ENCODE data around the gene THBD.

Gene THBD

GRCh38 chr20:23081263-23081819, 31.9 kb upstream of the THBD start:
- TF ChIP-seq FOXM1 (IDR thresholded peaks at IDR 0.05; ENCODE audit: borderline replicate concordance, low read depth) = no peak
- TF ChIP-seq USF1 (IDR thresholded peaks at IDR 0.05) = no peak
- TF ChIP-seq TAF1 (IDR thresholded peaks at IDR 0.05; ENCODE audit: low read depth) = no peak
- TF ChIP-seq CEBPB (IDR thresholded peaks at IDR 0.05) = no peak
- TF ChIP-seq RAD21 (IDR thresholded peaks at IDR 0.05; ENCODE audit: low read depth) = no peak
- TF ChIP-seq YY1 (IDR thresholded peaks at IDR 0.05; ENCODE audit: low read depth) = no peak
- no peak for TF ChIP-seq EGR1 (IDR thresholded peaks at IDR 0.05)
- no peak for TF ChIP-seq TCF12 (IDR thresholded peaks at IDR 0.05; ENCODE audit: low read depth)
- no peak for TF ChIP-seq REST (IDR thresholded peaks at IDR 0.05; ENCODE audit: low read depth)
- no peak for TF ChIP-seq TEAD4 (IDR thresholded peaks at IDR 0.05)
- TF ChIP-seq CREB1 (IDR thresholded peaks at IDR 0.05; ENCODE audit: low read depth) = no peak
- no peak for TF ChIP-seq MAX (IDR thresholded peaks at IDR 0.05)
- TF ChIP-seq ZBTB7A (IDR thresholded peaks at IDR 0.05; ENCODE audit: low read depth) = no peak
- TF ChIP-seq NFIC (IDR thresholded peaks at IDR 0.05) = no peak
- TF ChIP-seq EP300 (IDR thresholded peaks at IDR 0.05; ENCODE audit: borderline replicate concordance) = no peak

GRCh38 chr20:23080521-23080920, 31.0 kb upstream of the THBD start:
- no peak for TF ChIP-seq CREB1 (IDR thresholded peaks at IDR 0.05; ENCODE audit: low read depth)
- no peak for TF ChIP-seq RAD21 (IDR thresholded peaks at IDR 0.05; ENCODE audit: low read depth)
- no peak for TF ChIP-seq CEBPB (IDR thresholded peaks at IDR 0.05)
- TF ChIP-seq EGR1 (IDR thresholded peaks at IDR 0.05) = no peak
- TF ChIP-seq MAX (IDR thresholded peaks at IDR 0.05) = no peak
- no peak for TF ChIP-seq ZBTB7A (IDR thresholded peaks at IDR 0.05; ENCODE audit: low read depth)
- TF ChIP-seq USF1 (IDR thresholded peaks at IDR 0.05) = no peak
- TF ChIP-seq FOXM1 (IDR thresholded peaks at IDR 0.05; ENCODE audit: borderline replicate concordance, low read depth) = no peak
- TF ChIP-seq TEAD4 (IDR thresholded peaks at IDR 0.05) = no peak

- TF ChIP-seq MAX (IDR thresholded peaks at IDR 0.05) (no peak), EP300 (IDR thresholded peaks at IDR 0.05; ENCODE audit: borderline replicate concordance) (no peak), TEAD4 (IDR thresholded peaks at IDR 0.05) (no peak), YY1 (IDR thresholded peaks at IDR 0.05; ENCODE audit: low read depth) (no peak)
These were observed 30.5 kb upstream of the THBD start for GRCh38 chr20:23079926-23080325.

- TF ChIP-seq FOXM1 (IDR thresholded peaks at IDR 0.05; ENCODE audit: borderline replicate concordance, low read depth) (no peak), CREB1 (IDR thresholded peaks at IDR 0.05; ENCODE audit: low read depth) (no peak), CEBPB (IDR thresholded peaks at IDR 0.05) (no peak), TEAD4 (IDR thresholded peaks at IDR 0.05) (no peak), RAD21 (IDR thresholded peaks at IDR 0.05; ENCODE audit: low read depth) (no peak), YY1 (IDR thresholded peaks at IDR 0.05; ENCODE audit: low read depth) (no peak), MAX (IDR thresholded peaks at IDR 0.05) (no peak), ZBTB7A (IDR thresholded peaks at IDR 0.05; ENCODE audit: low read depth) (no peak)
These were observed 29.5 kb upstream of the THBD start for GRCh38 chr20:23079016-23079351.

GRCh38 chr20:23078351-23079015, 29.0 kb upstream of the THBD start:
- no peak for TF ChIP-seq CEBPB (IDR thresholded peaks at IDR 0.05)
- TF ChIP-seq MAX (IDR thresholded peaks at IDR 0.05) = no peak
- TF ChIP-seq RAD21 (IDR thresholded peaks at IDR 0.05; ENCODE audit: low read depth) = no peak

GRCh38 chr20:23077277-23077676, 27.8 kb upstream of the THBD start:
- no peak for TF ChIP-seq EP300 (IDR thresholded peaks at IDR 0.05; ENCODE audit: borderline replicate concordance)
- TF ChIP-seq TCF12 (IDR thresholded peaks at IDR 0.05; ENCODE audit: low read depth) = no peak
- TF ChIP-seq USF1 (IDR thresholded peaks at IDR 0.05) = no peak
- TF ChIP-seq RAD21 (IDR thresholded peaks at IDR 0.05; ENCODE audit: low read depth) = no peak
- no peak for TF ChIP-seq TEAD4 (IDR thresholded peaks at IDR 0.05)
- TF ChIP-seq ZBTB7A (IDR thresholded peaks at IDR 0.05; ENCODE audit: low read depth) = no peak
- no peak for TF ChIP-seq MAX (IDR thresholded peaks at IDR 0.05)
- TF ChIP-seq CREB1 (IDR thresholded peaks at IDR 0.05; ENCODE audit: low read depth) = no peak
- TF ChIP-seq REST (IDR thresholded peaks at IDR 0.05; ENCODE audit: low read depth) = no peak
- no peak for TF ChIP-seq EGR1 (IDR thresholded peaks at IDR 0.05)
- no peak for TF ChIP-seq NFIC (IDR thresholded peaks at IDR 0.05)
- TF ChIP-seq YY1 (IDR thresholded peaks at IDR 0.05; ENCODE audit: low read depth) = no peak
- no peak for TF ChIP-seq FOXM1 (IDR thresholded peaks at IDR 0.05; ENCODE audit: borderline replicate concordance, low read depth)
- no peak for TF ChIP-seq TAF1 (IDR thresholded peaks at IDR 0.05; ENCODE audit: low read depth)
- no peak for TF ChIP-seq CEBPB (IDR thresholded peaks at IDR 0.05)

Measured in Ishikawa (cell line).